Neuronal stem cell (in vitro differentiated cells): ENCODE data around the gene LRRTM4.
A peak's percentile ranks its signal among the peaks of the same experiment; 100 is the strongest.

Source experiments
- DNase-seq: peaks from one replicate; pipeline ENCODE4 v3.0.0-alpha.2; 2013; ENCODE audit warnings: low spot score
- H2AFZ ChIP-seq: one replicate; pipeline ENCODE4 v1.6.1; 2013; ENCODE audit warnings: mild to moderate bottlenecking, low read length, inconsistent platforms
- H2AK5ac ChIP-seq: 2 replicates; pipeline ENCODE4 v1.6.1; 2013; ENCODE audit warnings: low read depth, mild to moderate bottlenecking, inconsistent platforms, low read length, moderate library complexity, mixed read lengths
- H2BK120ac ChIP-seq: 2 replicates; pipeline ENCODE4 v1.6.1; 2013; ENCODE audit warnings: low read depth, mild to moderate bottlenecking, inconsistent platforms, low read length, moderate library complexity, mixed read lengths
- H2BK12ac ChIP-seq: one replicate; pipeline ENCODE4 v1.6.1; 2013; ENCODE audit warnings: low read length, inconsistent platforms
- H2BK15ac ChIP-seq: 2 replicates; pipeline ENCODE4 v1.6.1; 2013; ENCODE audit warnings: mild to moderate bottlenecking, low read length, inconsistent platforms, mixed read lengths
- H2BK5ac ChIP-seq: one replicate; pipeline ENCODE4 v1.6.1; 2013; ENCODE audit warnings: inconsistent platforms, mild to moderate bottlenecking, low read length, moderate library complexity
- H3K14ac ChIP-seq: one replicate; pipeline ENCODE4 v1.6.1; 2013; ENCODE audit warnings: low read length, inconsistent platforms
- H3K18ac ChIP-seq: 2 replicates; pipeline ENCODE4 v1.6.1; 2013; ENCODE audit warnings: low read length, inconsistent platforms
- H3K23ac ChIP-seq: 2 replicates; pipeline ENCODE4 v1.6.1; 2013; ENCODE audit warnings: low read depth, mild to moderate bottlenecking, mixed read lengths, low read length, inconsistent platforms; ENCODE audit not compliant: poor library complexity
- H3K27ac ChIP-seq: replicated peaks from 3 replicates; pipeline ENCODE4 v1.5.1; 2013; ENCODE audit warnings: low read length, inconsistent platforms
- H3K27me3 ChIP-seq, 3 experiments: 2 replicates each; pipeline ENCODE4 v1.6.1; 2013; ENCODE audit warnings: low read length in 3 of 3, mild to moderate bottlenecking in 2 of 3, inconsistent platforms in 1 of 3, low read depth in 1 of 3, mixed read lengths in 1 of 3, moderate library complexity in 1 of 3; ENCODE audit not compliant: control insufficient read depth in 3 of 3, insufficient read depth in 3 of 3
- H3K36me3 ChIP-seq, 2 donors: replicated peaks in 1 of 2; 2 replicates each; pipeline ENCODE4 v1.6.1; 2013; ENCODE audit warnings: low read length in 2 of 2; ENCODE audit not compliant: control insufficient read depth in 2 of 2, insufficient read depth in 2 of 2
- H3K4ac ChIP-seq: 2 replicates; pipeline ENCODE4 v1.6.1; 2013; ENCODE audit warnings: inconsistent platforms, mild to moderate bottlenecking, low read length, moderate library complexity
- H3K4me1 ChIP-seq, 2 donors: 1 replicate in 1 of 2; 2 replicates in 1 of 2; pipeline ENCODE4 v1.6.1; 2013; ENCODE audit warnings: low read length in 2 of 2, low read depth in 1 of 2; ENCODE audit not compliant: control insufficient read depth in 2 of 2, insufficient read depth in 1 of 2
- H3K4me2 ChIP-seq: one replicate; pipeline ENCODE4 v1.6.1; 2013; ENCODE audit warnings: mild to moderate bottlenecking, low read length, inconsistent platforms; ENCODE audit not compliant: insufficient read depth, poor library complexity, severe bottlenecking
- H3K4me3 ChIP-seq, 2 donors: 2 replicates each; pipeline ENCODE4 v1.5.1; 2013; ENCODE audit warnings: low read length in 2 of 2, mild to moderate bottlenecking in 2 of 2, inconsistent platforms in 1 of 2, moderate library complexity in 1 of 2
- H3K79me1 ChIP-seq: one replicate; pipeline ENCODE4 v1.6.1; 2013; ENCODE audit warnings: low read depth, mild to moderate bottlenecking, inconsistent platforms, low read length, moderate library complexity
- H3K9ac ChIP-seq: one replicate; pipeline ENCODE4 v1.6.1; 2013; ENCODE audit warnings: mild to moderate bottlenecking, low read depth, low read length, inconsistent platforms; ENCODE audit not compliant: poor library complexity
- H3K9me3 ChIP-seq, 2 donors: replicated peaks in 1 of 2; 2 replicates each; pipeline versions ENCODE3 to v1.6.1; 2013; ENCODE audit warnings: low read length in 2 of 2, mild to moderate bottlenecking in 2 of 2, inconsistent platforms in 1 of 2, low read depth in 1 of 2, mixed read lengths in 1 of 2, moderate library complexity in 1 of 2; ENCODE audit not compliant: control insufficient read depth in 2 of 2, insufficient read depth in 1 of 2
- H4K8ac ChIP-seq: one replicate; pipeline ENCODE4 v1.6.1; 2013; ENCODE audit warnings: low read depth, mild to moderate bottlenecking, inconsistent platforms, low read length, moderate library complexity
- H4K91ac ChIP-seq: one replicate; pipeline ENCODE4 v1.6.1; 2013; ENCODE audit warnings: low read length, low read depth, mild to moderate bottlenecking, inconsistent platforms; ENCODE audit not compliant: poor library complexity
- WGBS, 2 donors: extraction: QIAGEN DNeasy Blood & Tissue Kit; methylation state at CpG; one replicate each; pipeline ENCODE4 v1.1.7; 2013; ENCODE audit warnings: missing lambda C conversion rate in 2 of 2, mixed read lengths in 1 of 2; ENCODE audit not compliant: insufficient read length in 2 of 2, insufficient replicate concordance in 1 of 2; ENCODE audit errors: extremely low coverage in 2 of 2; 5-methylcytosine and 5-hydroxymethylcytosine counted together

LRRTM4 gene

DNA sequence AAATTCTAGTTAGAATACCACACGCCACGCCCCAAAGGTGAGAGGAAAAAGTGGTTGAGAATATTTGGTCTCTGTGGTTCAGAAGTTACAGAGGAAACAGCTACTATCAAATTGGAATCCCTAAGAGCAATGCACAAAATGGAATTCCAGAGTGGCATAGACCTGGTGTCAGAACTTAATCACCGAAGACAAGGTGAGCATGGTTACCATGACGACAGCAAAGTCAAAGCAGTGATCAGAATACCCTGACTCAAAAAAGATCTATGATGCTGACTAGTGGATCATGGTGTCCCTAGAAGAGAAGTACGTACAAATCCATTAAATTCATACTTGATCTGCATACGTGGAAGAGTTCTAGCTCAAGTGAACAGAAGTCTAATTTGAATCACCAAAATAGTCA lies 14.5 kb downstream of the LRRTM4 start:
- Histone ChIP-seq H3K4me3 (no peak overlapping the region), H3K4ac (no peak overlapping the region), H3K9me3 (no peaks in the 10 kb centered on the region), H3K18ac (no peak overlapping the region), H3K14ac (no peak overlapping the region), H4K91ac (no peak overlapping the region), H2AK5ac (no peak overlapping the region), H3K27me3 (no peaks in the 10 kb centered on the region), H3K4me1 (peaks cover 3% of the 10 kb centered on the region in 2 donors), H3K4me2 (no peak overlapping the region), H2BK12ac (no peak overlapping the region), H3K23ac (no peak overlapping the region), H3K36me3 (no peaks in the 10 kb centered on the region), H3K9ac (no peak overlapping the region), H2BK5ac (no peak overlapping the region), H2BK120ac (no peak overlapping the region), H3K79me1 (no peaks in the 10 kb centered on the region), H4K8ac (no peak overlapping the region), H2BK15ac (no peak overlapping the region), H2AFZ (no peak overlapping the region), H3K27ac (no peak overlapping the region)
- no CpG with 5 or more reads among the region's 6 CpGs for WGBS, 2 donors
- DNase-seq: no peak

DNA sequence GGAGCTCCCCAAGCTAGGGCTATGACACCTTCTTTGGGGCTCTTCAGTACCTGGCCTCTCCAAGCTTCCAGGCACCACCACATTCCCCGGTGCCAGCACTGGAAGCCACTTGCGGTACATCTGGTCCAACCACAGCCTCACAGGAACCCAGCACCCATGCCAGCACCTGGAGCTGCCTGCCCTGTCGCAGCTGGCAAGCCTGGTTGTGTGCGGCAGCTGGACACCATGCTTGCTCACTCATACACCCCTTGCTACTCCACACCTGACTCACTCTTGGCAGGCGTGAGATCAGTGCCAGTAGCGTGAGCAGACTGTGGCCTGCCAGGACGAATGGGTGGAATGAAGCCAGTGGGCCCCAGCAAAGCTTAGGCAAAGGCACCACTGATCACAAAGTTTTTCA lies 34.0 kb downstream of the LRRTM4 start:
- no peak for DNase-seq
- Histone ChIP-seq H2AFZ (no peak overlapping the region), H3K27ac (no peak overlapping the region), H3K14ac (peak overlapping the region; percentile 14), H3K79me1 (peaks cover 2% of the 10 kb centered on the region), H3K4me1 (no peaks in the 10 kb centered on the region), H3K9me3 (no peaks in the 10 kb centered on the region), H2BK5ac (no peak overlapping the region), H2BK15ac (no peak overlapping the region), H3K9ac (no peak overlapping the region), H3K4me2 (no peak overlapping the region), H3K4me3 (peak overlapping the region in 1 of 2 donors; percentile 13), H2AK5ac (peak overlapping the region; percentile 61), H3K36me3 (no peaks in the 10 kb centered on the region), H3K23ac (peak overlapping the region; percentile 25), H2BK120ac (no peak overlapping the region), H3K4ac (no peak overlapping the region), H3K27me3 (no peaks in the 10 kb centered on the region), H3K18ac (peak overlapping the region; percentile 90), H2BK12ac (peak overlapping the region; percentile 63), H4K91ac (no peak overlapping the region), H4K8ac (no peak overlapping the region)
- WGBS, 2 donors: no CpG with 5 or more reads among the region's 7 CpGs

DNA sequence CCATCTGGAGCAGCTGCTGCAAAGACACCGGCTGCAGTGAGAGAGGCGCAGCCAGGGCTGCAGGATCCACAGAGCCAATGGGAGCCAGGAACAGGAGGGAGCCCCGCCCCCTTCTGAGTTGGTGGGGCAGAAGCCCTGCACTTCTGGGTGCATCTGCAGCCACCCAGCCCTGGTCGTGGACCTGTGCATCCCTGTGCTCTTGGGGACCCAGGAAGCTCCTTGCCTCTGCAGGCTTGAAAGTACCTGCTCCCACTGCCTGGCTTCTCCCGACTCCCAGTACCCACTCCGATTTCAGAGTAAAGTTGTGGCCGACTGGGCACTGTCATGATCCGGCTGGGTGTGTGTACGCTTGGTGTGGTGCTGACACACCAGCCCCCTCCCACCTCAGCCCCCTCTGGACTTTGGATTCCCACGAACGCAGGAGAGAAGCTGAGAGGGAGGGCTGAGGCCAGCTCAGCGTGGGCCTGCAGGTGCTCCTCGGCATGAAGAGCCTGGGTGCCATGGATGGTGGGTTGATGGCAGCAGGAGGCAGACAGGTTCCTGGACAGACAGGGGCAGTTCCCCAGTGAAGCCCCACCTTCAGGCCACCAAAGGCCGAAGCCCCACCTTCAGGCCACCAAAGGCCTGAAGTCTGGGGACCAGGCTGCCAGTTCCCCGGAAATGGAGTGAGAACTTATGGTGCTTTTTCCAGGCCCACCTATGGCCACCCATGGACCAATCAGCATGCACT lies 34.9 kb downstream of the LRRTM4 start:
- Histone ChIP-seq H2BK120ac (no peak overlapping the region), H3K79me1 (peaks cover 2% of the 10 kb centered on the region), H4K8ac (peak overlapping the region; percentile 52), H3K18ac (peak overlapping the region; percentile 80), H2BK12ac (no peak overlapping the region), H2AFZ (no peak overlapping the region), H3K4me2 (no peak overlapping the region), H3K36me3 (no peaks in the 10 kb centered on the region), H3K9me3 (no peaks in the 10 kb centered on the region), H3K27me3 (no peaks in the 10 kb centered on the region), H3K4me3 (no peak overlapping the region), H3K4me1 (no peaks in the 10 kb centered on the region), H3K27ac (no peak overlapping the region), H2AK5ac (no peak overlapping the region), H3K4ac (no peak overlapping the region), H3K9ac (no peak overlapping the region), H2BK15ac (peak overlapping the region; percentile 23), H2BK5ac (no peak overlapping the region), H3K14ac (no peak overlapping the region), H3K23ac (no peak overlapping the region), H4K91ac (no peak overlapping the region)
- WGBS, 2 donors: no CpG with 5 or more reads among the region's 15 CpGs
- DNase-seq: no peak

DNA sequence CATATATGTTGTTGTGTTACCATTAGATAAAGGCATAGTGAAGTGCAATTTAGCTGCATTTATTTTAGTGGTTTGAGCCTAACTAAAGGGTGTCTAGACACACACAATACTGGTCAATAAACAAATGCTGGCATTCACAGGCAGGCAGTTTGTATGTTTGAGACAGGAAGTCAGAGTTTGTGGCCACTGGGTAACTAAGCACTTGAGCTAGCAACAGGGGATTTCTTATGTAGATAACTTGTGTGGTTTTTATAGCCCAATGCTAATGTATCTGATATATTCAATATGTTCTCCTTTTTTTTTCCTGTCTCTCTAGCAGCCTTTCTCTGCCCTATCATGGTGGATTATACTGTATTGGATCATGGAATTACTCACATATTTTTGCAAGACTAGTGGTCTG lies 38.1 kb downstream of the LRRTM4 start:
- no peak overlapping the region for H3K9ac ChIP-seq
- no peaks in the 10 kb centered on the region for H3K36me3 ChIP-seq
- no peak overlapping the region for H2BK15ac ChIP-seq
- H3K27me3 ChIP-seq: no peaks in the 10 kb centered on the region
- H3K27ac ChIP-seq: no peak overlapping the region
- no peak overlapping the region for H4K8ac ChIP-seq
- H3K14ac ChIP-seq: no peak overlapping the region
- H2AFZ ChIP-seq: no peak overlapping the region
- no peak overlapping the region for H2AK5ac ChIP-seq
- no peak overlapping the region for H2BK5ac ChIP-seq
- H2BK12ac ChIP-seq: no peak overlapping the region
- no peak overlapping the region for H4K91ac ChIP-seq
- no peak overlapping the region for H2BK120ac ChIP-seq
- no peaks in the 10 kb centered on the region for H3K4me1 ChIP-seq
- no peak overlapping the region for H3K18ac ChIP-seq
- peaks cover 2% of the 10 kb centered on the region for H3K79me1 ChIP-seq
- DNase-seq: no peak
- H3K9me3 ChIP-seq: no peaks in the 10 kb centered on the region
- no peak overlapping the region for H3K23ac ChIP-seq
- H3K4ac ChIP-seq: no peak overlapping the region
- H3K4me3 ChIP-seq: no peak overlapping the region
- H3K4me2 ChIP-seq: no peak overlapping the region
